ENCODE data around the gene MLX. TPM values are rescaled to one million over a fixed set of nuclear protein-coding genes. Genes with fewer than 3 reads are reported as not detected.

The MLX gene
- total RNA-seq, 1 experiment from 2014 or later = 45.3 TPM

DNA sequence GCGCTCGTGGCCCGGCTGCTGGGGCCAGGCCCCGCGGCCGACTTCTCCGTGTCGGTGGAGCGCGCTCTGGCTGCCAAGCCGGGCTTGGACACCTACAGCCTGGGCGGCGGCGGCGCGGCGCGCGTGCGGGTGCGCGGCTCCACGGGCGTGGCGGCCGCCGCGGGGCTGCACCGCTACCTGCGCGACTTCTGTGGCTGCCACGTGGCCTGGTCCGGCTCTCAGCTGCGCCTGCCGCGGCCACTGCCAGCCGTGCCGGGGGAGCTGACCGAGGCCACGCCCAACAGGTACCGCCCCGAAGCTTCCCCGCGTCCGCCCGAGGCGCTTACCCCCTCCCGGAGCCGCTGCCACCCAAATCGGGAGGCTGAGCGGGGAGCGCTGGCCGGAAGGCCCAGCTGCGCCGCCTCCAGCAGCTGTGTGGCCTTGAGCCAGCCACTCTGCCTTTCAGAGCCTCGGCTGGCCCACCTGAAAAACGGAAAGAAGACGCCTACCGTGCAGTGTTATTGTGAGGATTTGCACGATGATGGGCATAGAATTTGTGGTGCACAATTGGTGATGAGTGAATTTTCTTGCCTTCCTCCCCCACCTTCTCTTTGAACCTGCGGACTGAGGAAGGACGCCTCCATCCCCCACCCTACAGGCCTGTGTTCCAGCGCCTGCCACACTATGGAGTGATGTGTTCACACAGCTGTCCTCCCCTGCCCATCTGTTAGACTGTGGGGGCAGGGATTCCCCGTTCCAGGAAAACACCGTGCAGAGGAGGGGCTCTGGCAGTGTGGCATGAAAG is 30.3 kb upstream of the MLX start:
- Histone ChIP-seq H3K27me3 (ENCODE audit: insufficient read depth, low read length) (no peaks in the 10 kb centered on the region), H3K27ac (ENCODE audit: insufficient read length, low read depth, low read length) (no peak overlapping the region), H2BK5ac (ENCODE audit: insufficient read length, low read length) (no peak overlapping the region), H3K4me2 (ENCODE audit: insufficient read depth, insufficient read length, low read length) (peak overlapping the region; percentile 61), H3K79me2 (ENCODE audit: insufficient read depth, low read length) (no peaks in the 10 kb centered on the region), H3K4me1 (ENCODE audit: insufficient read depth, low read length) (no peaks in the 10 kb centered on the region; the same call in 1 of the 2 replicates), H2AFZ (ENCODE audit: low read length) (no peak overlapping the region), H3K23me2 (ENCODE audit: insufficient read length, low read depth, low read length, poor library complexity, severe bottlenecking) (peaks cover 9% of the 10 kb centered on the region), H3K9ac (ENCODE audit: extremely low read depth, insufficient read length, low read length) (peak overlapping the region; percentile 20), H2BK120ac (ENCODE audit: low read depth, low read length, poor library complexity, severe bottlenecking) (no peak overlapping the region), H4K8ac (replicated peaks; ENCODE audit: insufficient read length, low read depth, low read length) (no peak overlapping the region), H3T11ph (ENCODE audit: low read length) (no peak overlapping the region), H3K23ac (ENCODE audit: insufficient read length, low read depth, low read length) (no peak overlapping the region), H2BK12ac (ENCODE audit: insufficient read length, low read depth, low read length) (no peak overlapping the region), H2BK15ac (ENCODE audit: low read depth, low read length) (no peak overlapping the region), H3K79me1 (ENCODE audit: insufficient read depth, low read depth, low read length, poor library complexity, severe bottlenecking) (no peaks in the 10 kb centered on the region), H4K91ac (ENCODE audit: insufficient read length, low read depth, low read length) (no peak overlapping the region), H3K4ac (ENCODE audit: low read depth, low read length) (no peak overlapping the region), H3K9me3 (ENCODE audit: control insufficient read depth, low read depth, low read length) (no peaks in the 10 kb centered on the region), H4K20me1 (ENCODE audit: control insufficient read depth, insufficient read depth, insufficient read length) (no peaks in the 10 kb centered on the region), H4K5ac (ENCODE audit: insufficient read length, low read depth, low read length) (no peak overlapping the region), H2AK5ac (ENCODE audit: insufficient read length, low read length) (no peak overlapping the region), H2BK20ac (ENCODE audit: low read depth, low read length, poor library complexity, severe bottlenecking) (no peak overlapping the region), H3K14ac (ENCODE audit: insufficient read depth, low read length) (no peak overlapping the region; the same call in 1 of the 2 replicates), H3K18ac (ENCODE audit: insufficient read length, low read depth, low read length) (no peak overlapping the region), H3K56ac (ENCODE audit: insufficient read length, low read depth, low read length) (no peak overlapping the region)
- TF ChIP-seq, protein P1, sequence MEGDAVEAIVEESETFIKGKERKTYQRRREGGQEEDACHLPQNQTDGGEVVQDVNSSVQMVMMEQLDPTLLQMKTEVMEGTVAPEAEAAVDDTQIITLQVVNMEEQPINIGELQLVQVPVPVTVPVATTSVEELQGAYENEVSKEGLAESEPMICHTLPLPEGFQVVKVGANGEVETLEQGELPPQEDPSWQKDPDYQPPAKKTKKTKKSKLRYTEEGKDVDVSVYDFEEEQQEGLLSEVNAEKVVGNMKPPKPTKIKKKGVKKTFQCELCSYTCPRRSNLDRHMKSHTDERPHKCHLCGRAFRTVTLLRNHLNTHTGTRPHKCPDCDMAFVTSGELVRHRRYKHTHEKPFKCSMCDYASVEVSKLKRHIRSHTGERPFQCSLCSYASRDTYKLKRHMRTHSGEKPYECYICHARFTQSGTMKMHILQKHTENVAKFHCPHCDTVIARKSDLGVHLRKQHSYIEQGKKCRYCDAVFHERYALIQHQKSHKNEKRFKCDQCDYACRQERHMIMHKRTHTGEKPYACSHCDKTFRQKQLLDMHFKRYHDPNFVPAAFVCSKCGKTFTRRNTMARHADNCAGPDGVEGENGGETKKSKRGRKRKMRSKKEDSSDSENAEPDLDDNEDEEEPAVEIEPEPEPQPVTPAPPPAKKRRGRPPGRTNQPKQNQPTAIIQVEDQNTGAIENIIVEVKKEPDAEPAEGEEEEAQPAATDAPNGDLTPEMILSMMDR (conservative IDR thresholded peaks at IDR 0.05) = no peak
- peak overlapping the region; percentile 46 to 79 (median 68); a peak in 4 of 7 replicates for H3K27ac Mint-ChIP-seq
- peaks cover 0 to 22% (median 16%) of the 10 kb centered on the region in 3 experiments; a peak in 6 of 7 replicates for H3K36me3 Mint-ChIP-seq (ENCODE audit: insufficient read depth in 1 of 3, low read depth in 3 of 3)
- no peaks in the 10 kb centered on the region for H3K9me3 Mint-ChIP-seq
- DNase-seq = peak; percentile 91
- no CpG with 5 or more reads among the region's 65 CpGs for WGBS (ENCODE audit: extremely low coverage, insufficient read length, low lambda C conversion rate)
- H3K4me1 Mint-ChIP-seq = peaks cover 11 to 19% of the 10 kb centered on the region in 2 experiments
- H3K4me3 Mint-ChIP-seq = peak overlapping the region; percentile 77 to 86
- peaks cover 24% of the 10 kb centered on the region for H3K27me3 Mint-ChIP-seq (ENCODE audit: low read depth)
